GM21526 (cell line): ENCODE results near the gene TXNRD3.
"Not testable (repeated sequence)": the region's sequence is repeated elsewhere in the genome, so short reads cannot be mapped to it uniquely, and the experiment has no call there.

Experiments
- ATAC-seq: cut with Tn5 transposase; IDR thresholded peaks from one replicate; pipeline ENCODE4 v1.9.1; 2021; ENCODE audit warnings: moderate library complexity; ENCODE audit not compliant: unreplicated experiment, low FRiP score

TXNRD3 gene

GRCh38 chr3:126606001-126606400 lies 48.9 kb downstream of the TXNRD3 start:
- no peak for ATAC-seq

- no peak for ATAC-seq
Measured at GRCh38 chr3:126604691-126605090, 50.2 kb downstream of the TXNRD3 start.

GRCh38 chr3:126599101-126599500 lies 55.8 kb downstream of the TXNRD3 start:
- no peak for ATAC-seq

GRCh38 chr3:126595479-126595878 lies 59.4 kb downstream of the TXNRD3 start:
- not testable (repeated sequence) for ATAC-seq

GRCh38 chr3:126591515-126591914 lies 63.4 kb downstream of the TXNRD3 start:
- not testable (repeated sequence) for ATAC-seq

- no peak for ATAC-seq
Measured at GRCh38 chr3:126582311-126582710, 72.6 kb downstream of the TXNRD3 start.

GRCh38 chr3:126581569-126581968 lies 73.4 kb downstream of the TXNRD3 start:
- ATAC-seq = no peak

- ATAC-seq = no peak
Measured at GRCh38 chr3:126580746-126581145, 74.2 kb downstream of the TXNRD3 start.

GRCh38 chr3:126578702-126579101 lies 76.2 kb downstream of the TXNRD3 start:
- ATAC-seq = no peak

- ATAC-seq = no peak
Measured at GRCh38 chr3:126577261-126577660, 77.7 kb downstream of the TXNRD3 start.

GRCh38 chr3:126573492-126574117 lies 81.3 kb downstream of the TXNRD3 start:
- no peak for ATAC-seq

GRCh38 chr3:126571078-126571477 lies 83.8 kb downstream of the TXNRD3 start:
- no peak for ATAC-seq

- no peak for ATAC-seq
Measured at GRCh38 chr3:126570103-126570541, 84.8 kb downstream of the TXNRD3 start.

GRCh38 chr3:126569390-126569975 lies 85.4 kb downstream of the TXNRD3 start:
- ATAC-seq = no peak

- no peak for ATAC-seq
Measured at GRCh38 chr3:126568776-126569342, 86.1 kb downstream of the TXNRD3 start.

GRCh38 chr3:126567696-126568438 lies 87.1 kb downstream of the TXNRD3 start:
- no peak for ATAC-seq

GRCh38 chr3:126562737-126563276 lies 92.1 kb downstream of the TXNRD3 start:
- ATAC-seq = no peak

- ATAC-seq = no peak
Measured at GRCh38 chr3:126558336-126559071, 96.4 kb downstream of the TXNRD3 start, which contains the start of gene C3orf22. Gene C3orf22 (minus strand): TSS chr3:126558932. CDS start chr3:126553390, 5,542 bp downstream.

- ATAC-seq = no peak
Measured at GRCh38 chr3:126557761-126558160, 97.2 kb downstream of the TXNRD3 start.

GRCh38 chr3:126557415-126557745 lies 97.5 kb downstream of the TXNRD3 start:
- no peak for ATAC-seq
